HG03095 (cell line): ENCODE results near the gene SLC13A2.

Experiments used
- ATAC-seq: cut with Tn5 transposase; IDR thresholded peaks from one replicate; pipeline ENCODE4 v1.9.1; 2021; ENCODE audit warnings: moderate library complexity; ENCODE audit not compliant: unreplicated experiment

Gene SLC13A2

GRCh38 chr17:28532050-28532960 is 58.9 kb downstream of the SLC13A2 start:
- no peak for ATAC-seq

GRCh38 chr17:28533091-28533807 is 59.8 kb downstream of the SLC13A2 start:
- ATAC-seq: no peak

GRCh38 chr17:28534740-28535375 is 61.4 kb downstream of the SLC13A2 start:
- no peak for ATAC-seq

- no peak for ATAC-seq
Observed at GRCh38 chr17:28536532-28537218, 63.2 kb downstream of the SLC13A2 start.

- no peak for ATAC-seq
Observed at GRCh38 chr17:28537219-28537610, 63.8 kb downstream of the SLC13A2 start.

GRCh38 chr17:28538296-28538895 is 65.0 kb downstream of the SLC13A2 start:
- ATAC-seq: no peak

- no peak for ATAC-seq
Observed at GRCh38 chr17:28540231-28540630, 66.8 kb downstream of the SLC13A2 start.

- ATAC-seq: no peak
Observed at GRCh38 chr17:28541439-28541838, 68.0 kb downstream of the SLC13A2 start.

- ATAC-seq: no peak
Observed at GRCh38 chr17:28544402-28545140, 71.1 kb downstream of the SLC13A2 start.

- no peak for ATAC-seq
Observed at GRCh38 chr17:28545141-28545503, 71.7 kb downstream of the SLC13A2 start.

GRCh38 chr17:28545787-28546415 is 72.5 kb downstream of the SLC13A2 start:
- no peak for ATAC-seq

- ATAC-seq: no peak
Observed at GRCh38 chr17:28547096-28547622, 73.7 kb downstream of the SLC13A2 start.
